ENCODE measurements around the gene OR2M3. TPM values are rescaled to one million over a fixed set of nuclear protein-coding genes. Genes with fewer than 3 reads are reported as not detected.
"Not testable (repeated sequence)": the region's sequence is repeated elsewhere in the genome, so short reads cannot be mapped to it uniquely, and the experiment has no call there.

OR2M3 gene
- total RNA-seq, 1 donor from 2014 or later = not detected

DNA sequence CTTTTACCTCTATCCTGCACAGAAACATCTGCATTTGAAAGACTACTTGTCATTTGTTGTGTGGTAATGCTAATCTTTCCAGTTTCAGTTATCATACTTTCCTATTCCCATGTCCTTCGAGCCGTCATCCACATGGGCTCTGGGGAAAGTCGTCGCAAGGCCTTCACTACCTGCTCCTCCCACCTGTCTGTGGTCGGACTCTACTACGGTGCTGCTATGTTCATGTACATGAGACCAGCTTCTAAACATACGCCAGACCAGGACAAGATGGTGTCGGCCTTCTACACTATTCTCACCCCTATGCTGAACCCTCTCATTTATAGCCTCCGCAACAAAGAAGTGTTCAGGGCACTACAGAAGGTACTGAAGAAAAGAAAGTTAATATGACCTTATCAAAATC, 42.4 kb downstream of the OR2M3 start:
- TF ChIP-seq, protein P1, sequence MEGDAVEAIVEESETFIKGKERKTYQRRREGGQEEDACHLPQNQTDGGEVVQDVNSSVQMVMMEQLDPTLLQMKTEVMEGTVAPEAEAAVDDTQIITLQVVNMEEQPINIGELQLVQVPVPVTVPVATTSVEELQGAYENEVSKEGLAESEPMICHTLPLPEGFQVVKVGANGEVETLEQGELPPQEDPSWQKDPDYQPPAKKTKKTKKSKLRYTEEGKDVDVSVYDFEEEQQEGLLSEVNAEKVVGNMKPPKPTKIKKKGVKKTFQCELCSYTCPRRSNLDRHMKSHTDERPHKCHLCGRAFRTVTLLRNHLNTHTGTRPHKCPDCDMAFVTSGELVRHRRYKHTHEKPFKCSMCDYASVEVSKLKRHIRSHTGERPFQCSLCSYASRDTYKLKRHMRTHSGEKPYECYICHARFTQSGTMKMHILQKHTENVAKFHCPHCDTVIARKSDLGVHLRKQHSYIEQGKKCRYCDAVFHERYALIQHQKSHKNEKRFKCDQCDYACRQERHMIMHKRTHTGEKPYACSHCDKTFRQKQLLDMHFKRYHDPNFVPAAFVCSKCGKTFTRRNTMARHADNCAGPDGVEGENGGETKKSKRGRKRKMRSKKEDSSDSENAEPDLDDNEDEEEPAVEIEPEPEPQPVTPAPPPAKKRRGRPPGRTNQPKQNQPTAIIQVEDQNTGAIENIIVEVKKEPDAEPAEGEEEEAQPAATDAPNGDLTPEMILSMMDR (IDR thresholded peaks at IDR 0.05; ENCODE audit: unreplicated experiment) = no peak

DNA sequence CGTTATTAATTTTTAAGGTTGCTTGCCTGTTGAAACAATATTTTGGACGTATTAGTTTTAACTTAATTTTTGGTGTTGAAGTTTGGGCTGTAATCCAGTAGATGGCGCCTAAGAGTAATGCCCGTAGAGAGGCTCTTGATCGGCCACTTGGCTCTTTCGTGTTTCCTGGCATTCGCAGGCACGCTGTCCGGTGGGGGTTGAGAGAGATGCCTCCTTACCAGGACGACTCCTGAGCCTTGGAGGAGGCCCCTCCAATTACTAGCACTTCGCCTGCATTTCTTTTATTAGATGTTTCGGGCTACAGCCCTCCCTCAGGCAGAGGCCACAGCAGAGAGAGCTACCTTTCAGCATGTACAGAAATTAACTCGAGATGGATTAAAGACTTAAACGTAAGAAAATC, 46.1 kb downstream of the OR2M3 start:
- Mint-ChIP-seq H3K36me3 (ENCODE audit: insufficient read depth) (no peaks in the 10 kb centered on the region), H3K27me3 (no peaks in the 10 kb centered on the region), H3K9me3 (ENCODE audit: low read depth) (peaks cover 60% of the 10 kb centered on the region), H3K4me1 (ENCODE audit: low read depth) (no peaks in the 10 kb centered on the region), H3K4me3 (ENCODE audit: low read depth) (no peak overlapping the region), H3K27ac (no peak overlapping the region)
- TF ChIP-seq, protein P1 (IDR thresholded peaks at IDR 0.05; ENCODE audit: unreplicated experiment) = peak; percentile 27
- DNase-seq (ENCODE audit: low spot score, unreplicated experiment) = no peak

More for the DNA sequence above, 42.4 kb downstream of the OR2M3 start:
- Mint-ChIP-seq H3K9me3 (ENCODE audit: low read depth) (peaks cover 68% of the 10 kb centered on the region), H3K4me3 (ENCODE audit: low read depth) (no peak overlapping the region), H3K4me1 (ENCODE audit: low read depth) (no peaks in the 10 kb centered on the region), H3K27ac (no peak overlapping the region), H3K27me3 (no peaks in the 10 kb centered on the region), H3K36me3 (ENCODE audit: insufficient read depth) (peaks cover 3% of the 10 kb centered on the region)
- DNase-seq (ENCODE audit: low spot score, unreplicated experiment) = no peak

DNA sequence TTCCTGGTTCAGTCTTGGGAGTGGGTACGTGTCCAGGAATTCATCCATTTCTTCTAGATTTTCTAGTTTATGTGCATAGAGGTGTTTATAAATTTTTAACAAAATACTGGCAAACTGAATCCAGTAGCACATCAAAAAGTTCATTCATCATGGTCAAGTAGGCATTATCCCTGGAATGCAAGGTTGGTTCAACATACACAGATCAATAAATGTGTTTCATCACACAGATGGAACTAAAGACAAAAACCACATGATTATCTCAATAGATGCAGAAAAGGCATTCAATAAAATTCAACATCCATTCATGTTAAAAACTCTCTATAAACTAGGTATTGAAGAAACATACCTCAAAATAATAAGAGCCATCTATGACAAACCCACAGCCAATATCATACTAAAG, 62.2 kb downstream of the OR2M3 start:
- not testable (repeated sequence) for H3K27ac Mint-ChIP-seq; H3K36me3 Mint-ChIP-seq (ENCODE audit: insufficient read depth); H3K4me3 Mint-ChIP-seq (ENCODE audit: low read depth); H3K4me1 Mint-ChIP-seq (ENCODE audit: low read depth); H3K27me3 Mint-ChIP-seq; DNase-seq (ENCODE audit: low spot score, unreplicated experiment)
- peaks cover 51% of the 10 kb centered on the region for H3K9me3 Mint-ChIP-seq (ENCODE audit: low read depth)

Other genes with a start within 250 kb of the OR2M3 start
- gene OR2L8, start 248.4 kb upstream of the OR2M3 start, total RNA-seq = not detected in 2 replicates
- gene OR2AK2, start 232.0 kb upstream of the OR2M3 start, total RNA-seq = not detected in 2 replicates
- gene OR2L5, start 183.6 kb upstream of the OR2M3 start, total RNA-seq = not detected in 2 replicates
- 0.14 and 0.22 TPM in 2 replicates for gene OR2L2, start 167.2 kb upstream of the OR2M3 start, total RNA-seq
- not detected in 2 replicates for gene OR2L3, start 150.4 kb upstream of the OR2M3 start, total RNA-seq
- gene OR2L13, start 102.1 kb upstream of the OR2M3 start, total RNA-seq = not detected in 2 replicates
- not detected in 2 replicates for gene OR2M5, start 52.1 kb upstream of the OR2M3 start, total RNA-seq
- gene OR2M2, start 22.4 kb upstream of the OR2M3 start, total RNA-seq = not detected in 2 replicates
- not detected in 2 replicates for gene OR2M4, start 34.2 kb downstream of the OR2M3 start, total RNA-seq
- not detected in 2 replicates for gene OR2T33, start 80.7 kb downstream of the OR2M3 start, total RNA-seq
- not detected in 2 replicates for gene OR2T12, start 106.2 kb downstream of the OR2M3 start, total RNA-seq
- gene OR2M7, start 127.3 kb downstream of the OR2M3 start, total RNA-seq = not detected in 2 replicates
- not detected in 2 replicates for gene OR14C36, start 151.5 kb downstream of the OR2M3 start, total RNA-seq
- gene OR2T4, start 164.4 kb downstream of the OR2M3 start, total RNA-seq = not detected in 2 replicates
- gene OR2T6, start 178.5 kb downstream of the OR2M3 start, total RNA-seq = not detected in 2 replicates
- gene OR2T1, start 205.8 kb downstream of the OR2M3 start, total RNA-seq = not detected in 2 replicates
- not detected in 2 replicates for gene OR2T2, start 248.4 kb downstream of the OR2M3 start, total RNA-seq

Data from progenitor cell of endocrine pancreas (in vitro differentiated cells).